WTC11 (cell line): ENCODE results near the gene SOX5. TPM values are rescaled to one million over a fixed set of nuclear protein-coding genes. Genes with fewer than 3 reads are reported as not detected.

Source experiments
- ATAC-seq: fragments of 200-7000 bp; cut with Tn5 transposase; 2 replicates; pipeline ENCODE4 v1.10.0; 2021; ENCODE audit warnings: mild to moderate bottlenecking, moderate library complexity
- CTCF ChIA-PET: fragments of 300-600 bp; sonication (Branson Sonifier 250); formaldehyde crosslinking; loops from one replicate; lab custom pipeline; 2021; ENCODE audit warnings: antibody characterized with exemption; lab: Charles Lee
- POLR2A ChIA-PET: fragments of 350-600 bp; sonication (Branson Sonifier 250); formaldehyde crosslinking; loops from one replicate; lab custom pipeline; 2021; ENCODE audit warnings: antibody characterized with exemption; lab: Charles Lee
- DNase-seq: peaks from one replicate; pipeline ENCODE4 v3.0.0; 2021; ENCODE audit warnings: low spot score
- H3K27ac Mint-ChIP-seq: 2 replicates; pipeline ENCODE4 v1.8.0; 2021; ENCODE audit warnings: mixed read lengths
- H3K27me3 Mint-ChIP-seq: 2 replicates; pipeline ENCODE4 v1.8.0; 2021; ENCODE audit warnings: low read depth, mild to moderate bottlenecking, moderate library complexity, mixed read lengths
- H3K36me3 Mint-ChIP-seq: 2 replicates; pipeline ENCODE4 v1.8.0; 2021; ENCODE audit warnings: mixed read lengths
- H3K4me1 Mint-ChIP-seq: 2 replicates; pipeline ENCODE4 v1.8.0; 2022; ENCODE audit warnings: mixed read lengths
- H3K4me3 Mint-ChIP-seq: 2 replicates; pipeline ENCODE4 v1.8.0; 2021; ENCODE audit warnings: mild to moderate bottlenecking, moderate library complexity, mixed read lengths
- H3K9me3 Mint-ChIP-seq: 2 replicates; pipeline ENCODE4 v1.8.0; 2021; ENCODE audit warnings: mixed read lengths
- ATF1 ChIP-seq: sonication (generic); formaldehyde crosslinking; IDR thresholded peaks from 2 replicates; pipeline ENCODE4 v1.8.1; 2023; ENCODE audit warnings: mild to moderate bottlenecking, moderate library complexity, missing genetic modification reagents
- ATF6 ChIP-seq: sonication (generic); formaldehyde crosslinking; IDR thresholded peaks from 2 replicates; pipeline ENCODE4 v1.8.1; 2023; ENCODE audit warnings: mild to moderate bottlenecking, missing genetic modification reagents
- CREB1 ChIP-seq: sonication (generic); formaldehyde crosslinking; IDR thresholded peaks from 2 replicates; pipeline ENCODE4 v1.8.0; 2023; ENCODE audit warnings: mild to moderate bottlenecking, missing genetic modification reagents
- ELF4 ChIP-seq: sonication (generic); formaldehyde crosslinking; IDR thresholded peaks from 2 replicates; pipeline ENCODE4 v1.8.1; 2022; ENCODE audit warnings: low read depth, mild to moderate bottlenecking, moderate library complexity, missing genetic modification reagents
- ESRRA ChIP-seq: sonication (generic); formaldehyde crosslinking; IDR thresholded peaks from 2 replicates; pipeline ENCODE4 v1.8.1; 2022; ENCODE audit warnings: mild to moderate bottlenecking, missing genetic modification reagents, borderline replicate concordance
- ETV6 ChIP-seq: sonication (generic); formaldehyde crosslinking; IDR thresholded peaks from 2 replicates; pipeline ENCODE4 v1.8.1; 2022; ENCODE audit warnings: mild to moderate bottlenecking, missing genetic modification reagents
- GABPB1 ChIP-seq: sonication (generic); formaldehyde crosslinking; IDR thresholded peaks from 2 replicates; pipeline ENCODE4 v1.8.1; 2023; ENCODE audit warnings: mild to moderate bottlenecking, missing genetic modification reagents
- KAT7 ChIP-seq: sonication (generic); formaldehyde crosslinking; IDR thresholded peaks from 2 replicates; pipeline ENCODE4 v1.8.1; 2023; ENCODE audit warnings: missing genetic modification reagents, mild to moderate bottlenecking, borderline replicate concordance
- MAX ChIP-seq: sonication (generic); formaldehyde crosslinking; IDR thresholded peaks from 2 replicates; pipeline ENCODE4 v1.8.0; 2022; ENCODE audit warnings: mild to moderate bottlenecking, missing genetic modification reagents
- NFATC4 ChIP-seq: fragments of 250-450 bp; sonication (Bioruptor Pico); IDR thresholded peaks from 2 replicates; pipeline ENCODE4 v1.9.0; 2021; ENCODE audit warnings: mild to moderate bottlenecking
- OVOL2 ChIP-seq: fragments of 250-450 bp; sonication (Bioruptor Pico); IDR thresholded peaks from 2 replicates; pipeline ENCODE4 v1.9.0; 2021; ENCODE audit warnings: mild to moderate bottlenecking, borderline replicate concordance
- SMAD4 ChIP-seq: sonication (generic); formaldehyde crosslinking; IDR thresholded peaks from 2 replicates; pipeline ENCODE4 v1.8.0; 2022; ENCODE audit warnings: mild to moderate bottlenecking, missing genetic modification reagents
- ZNF121 ChIP-seq: sonication (generic); formaldehyde crosslinking; IDR thresholded peaks from 2 replicates; pipeline ENCODE4 v1.8.0; 2023; ENCODE audit warnings: missing genetic modification reagents
- ZNF396 ChIP-seq: fragments of 250-450 bp; sonication (Bioruptor Pico); IDR thresholded peaks from 2 replicates; pipeline ENCODE4 v1.8.0; 2021; ENCODE audit warnings: mild to moderate bottlenecking, moderate library complexity, borderline replicate concordance
- ZNF425 ChIP-seq: fragments of 250-450 bp; sonication (Bioruptor Pico); conservative IDR thresholded peaks from 2 replicates; pipeline ENCODE4 v1.9.0; 2021; ENCODE audit warnings: mild to moderate bottlenecking
- ZNF532 ChIP-seq: fragments of 250-450 bp; sonication (Bioruptor Pico); IDR thresholded peaks from 2 replicates; pipeline ENCODE4 v1.9.0; 2021; ENCODE audit warnings: mild to moderate bottlenecking, borderline replicate concordance
- total RNA-seq: library from RNA; stranded (reverse); gene quantifications from 3 replicates; pipeline ENCODE4 v1.2.3, GENCODE V29; 2021
- TF ChIP-seq, protein P1 (sequence below): sonication (generic); formaldehyde crosslinking; conservative IDR thresholded peaks from 2 replicates; pipeline ENCODE4 v1.8.1; 2022; ENCODE audit warnings: mild to moderate bottlenecking, missing genetic modification reagents
- TF ChIP-seq, protein P2 (sequence below): fragments of 250-450 bp; sonication (Bioruptor Pico); IDR thresholded peaks from 2 replicates; pipeline ENCODE4 v2.1.2; 2022; ENCODE audit warnings: mild to moderate bottlenecking, moderate library complexity
- TF ChIP-seq, protein P3 (sequence below): sonication (generic); formaldehyde crosslinking; IDR thresholded peaks from 2 replicates; pipeline ENCODE4 v1.8.1; 2023; ENCODE audit warnings: mild to moderate bottlenecking, missing genetic modification reagents, moderate library complexity

Gene SOX5
- total RNA-seq, 1 experiment from 2014 or later: 2.3 TPM

DNA sequence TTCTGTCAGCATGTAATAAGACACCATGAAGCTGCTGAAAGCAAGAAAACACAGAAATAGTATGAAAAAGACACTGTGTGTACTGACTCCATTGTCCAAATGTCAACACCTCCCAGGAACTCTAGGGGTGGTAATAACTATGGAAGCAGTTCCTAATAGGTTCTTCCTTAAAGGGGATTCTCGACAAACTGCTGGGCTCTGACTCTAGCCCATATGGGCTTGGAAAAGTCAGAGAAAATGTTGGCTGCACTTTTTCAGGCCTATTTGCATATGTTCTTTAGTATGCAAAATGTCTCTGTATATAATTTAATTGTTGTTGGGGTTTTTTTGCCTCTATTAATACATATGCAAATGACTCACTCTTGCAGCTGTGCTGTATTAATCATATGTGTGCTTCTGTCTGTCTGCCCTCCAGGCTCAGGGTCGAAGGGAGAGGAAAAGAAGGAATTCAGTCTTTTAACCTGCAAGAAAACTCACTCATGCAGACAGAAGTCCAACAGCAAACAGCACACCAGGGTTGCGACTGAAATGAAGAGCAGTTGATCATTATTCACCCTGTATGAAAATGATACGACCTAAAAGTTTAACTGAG is 317.6 kb downstream of the SOX5 start:
- no peak for DNase-seq
- ChIA-PET CTCF (no interaction called here), POLR2A (no interaction called here)
- ATAC-seq: no peak; the same call in 1 of the 2 replicates
- Mint-ChIP-seq H3K4me3 (no peak overlapping the region), H3K27ac (peak overlapping the region; percentile 43; the same call in 1 of the 2 replicates), H3K4me1 (peaks cover 31% of the 10 kb centered on the region), H3K36me3 (no peaks in the 10 kb centered on the region), H3K9me3 (no peaks in the 10 kb centered on the region), H3K27me3 (no peaks in the 10 kb centered on the region)
- TF ChIP-seq KAT7 (CRISPR knock-in tag) (no peak), NFATC4 (CRISPR knock-in tag) (no peak), ZNF396 (CRISPR knock-in tag) (no peak)

GRCh38 chr12:23630524-23630923 is 318.9 kb downstream of the SOX5 start:
- no peak for ATAC-seq
- Mint-ChIP-seq H3K27ac (no peak overlapping the region), H3K9me3 (no peaks in the 10 kb centered on the region), H3K36me3 (no peaks in the 10 kb centered on the region), H3K4me3 (no peak overlapping the region), H3K27me3 (no peaks in the 10 kb centered on the region; the same call in 1 of the 2 replicates), H3K4me1 (peaks cover 32% of the 10 kb centered on the region)
- no peak for TF ChIP-seq ZNF532
- no peak for DNase-seq
- CTCF ChIA-PET: no interaction called here
- POLR2A ChIA-PET: no interaction called here

GRCh38 chr12:23628806-23629205 is 320.7 kb downstream of the SOX5 start:
- Mint-ChIP-seq H3K9me3 (no peaks in the 10 kb centered on the region), H3K27me3 (no peaks in the 10 kb centered on the region; the same call in 1 of the 2 replicates), H3K4me3 (no peak overlapping the region), H3K4me1 (peaks cover 29% of the 10 kb centered on the region), H3K36me3 (no peaks in the 10 kb centered on the region), H3K27ac (peak overlapping the region; percentile 13; the same call in 1 of the 2 replicates)
- ChIA-PET POLR2A (no interaction called here), CTCF (interaction anchor here (0.7 kb wide), 1 partner anchor 9 kb away, joined by 3 read pairs; no protein-coding TSS in a partner anchor)
- no peak for DNase-seq
- ATAC-seq: no peak
- TF ChIP-seq GABPB1 (CRISPR knock-in tag) (no peak), OVOL2 (CRISPR knock-in tag) (no peak), ELF4 (CRISPR knock-in tag) (no peak), ESRRA (no peak), ATF1 (CRISPR knock-in tag) (no peak), ZNF425 (CRISPR knock-in tag) (no peak), CREB1 (no peak), ATF6 (no peak), ZNF121 (CRISPR knock-in tag) (no peak), MAX (CRISPR knock-in tag) (no peak), ETV6 (no peak), SMAD4 (CRISPR knock-in tag) (no peak)
- TF ChIP-seq, protein P1, sequence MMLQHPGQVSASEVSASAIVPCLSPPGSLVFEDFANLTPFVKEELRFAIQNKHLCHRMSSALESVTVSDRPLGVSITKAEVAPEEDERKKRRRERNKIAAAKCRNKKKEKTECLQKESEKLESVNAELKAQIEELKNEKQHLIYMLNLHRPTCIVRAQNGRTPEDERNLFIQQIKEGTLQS (CRISPR knock-in tag): no peak
- TF ChIP-seq, protein P2, sequence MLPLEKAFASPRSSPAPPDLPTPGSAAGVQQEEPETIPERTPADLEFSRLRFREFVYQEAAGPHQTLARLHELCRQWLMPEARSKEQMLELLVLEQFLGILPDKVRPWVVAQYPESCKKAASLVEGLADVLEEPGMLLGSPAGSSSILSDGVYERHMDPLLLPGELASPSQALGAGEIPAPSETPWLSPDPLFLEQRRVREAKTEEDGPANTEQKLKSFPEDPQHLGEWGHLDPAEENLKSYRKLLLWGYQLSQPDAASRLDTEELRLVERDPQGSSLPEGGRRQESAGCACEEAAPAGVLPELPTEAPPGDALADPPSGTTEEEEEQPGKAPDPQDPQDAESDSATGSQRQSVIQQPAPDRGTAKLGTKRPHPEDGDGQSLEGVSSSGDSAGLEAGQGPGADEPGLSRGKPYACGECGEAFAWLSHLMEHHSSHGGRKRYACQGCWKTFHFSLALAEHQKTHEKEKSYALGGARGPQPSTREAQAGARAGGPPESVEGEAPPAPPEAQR (CRISPR knock-in tag): no peak
- TF ChIP-seq, protein P3, sequence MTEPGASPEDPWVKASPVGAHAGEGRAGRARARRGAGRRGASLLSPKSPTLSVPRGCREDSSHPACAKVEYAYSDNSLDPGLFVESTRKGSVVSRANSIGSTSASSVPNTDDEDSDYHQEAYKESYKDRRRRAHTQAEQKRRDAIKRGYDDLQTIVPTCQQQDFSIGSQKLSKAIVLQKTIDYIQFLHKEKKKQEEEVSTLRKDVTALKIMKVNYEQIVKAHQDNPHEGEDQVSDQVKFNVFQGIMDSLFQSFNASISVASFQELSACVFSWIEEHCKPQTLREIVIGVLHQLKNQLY (CRISPR knock-in tag): no peak
